ENCODE results near the gene PDGFRB. TPM values are rescaled to one million over a fixed set of nuclear protein-coding genes. Genes with fewer than 3 reads are reported as not detected.

The PDGFRB gene
- total RNA-seq, 1 donor: 531 TPM

DNA sequence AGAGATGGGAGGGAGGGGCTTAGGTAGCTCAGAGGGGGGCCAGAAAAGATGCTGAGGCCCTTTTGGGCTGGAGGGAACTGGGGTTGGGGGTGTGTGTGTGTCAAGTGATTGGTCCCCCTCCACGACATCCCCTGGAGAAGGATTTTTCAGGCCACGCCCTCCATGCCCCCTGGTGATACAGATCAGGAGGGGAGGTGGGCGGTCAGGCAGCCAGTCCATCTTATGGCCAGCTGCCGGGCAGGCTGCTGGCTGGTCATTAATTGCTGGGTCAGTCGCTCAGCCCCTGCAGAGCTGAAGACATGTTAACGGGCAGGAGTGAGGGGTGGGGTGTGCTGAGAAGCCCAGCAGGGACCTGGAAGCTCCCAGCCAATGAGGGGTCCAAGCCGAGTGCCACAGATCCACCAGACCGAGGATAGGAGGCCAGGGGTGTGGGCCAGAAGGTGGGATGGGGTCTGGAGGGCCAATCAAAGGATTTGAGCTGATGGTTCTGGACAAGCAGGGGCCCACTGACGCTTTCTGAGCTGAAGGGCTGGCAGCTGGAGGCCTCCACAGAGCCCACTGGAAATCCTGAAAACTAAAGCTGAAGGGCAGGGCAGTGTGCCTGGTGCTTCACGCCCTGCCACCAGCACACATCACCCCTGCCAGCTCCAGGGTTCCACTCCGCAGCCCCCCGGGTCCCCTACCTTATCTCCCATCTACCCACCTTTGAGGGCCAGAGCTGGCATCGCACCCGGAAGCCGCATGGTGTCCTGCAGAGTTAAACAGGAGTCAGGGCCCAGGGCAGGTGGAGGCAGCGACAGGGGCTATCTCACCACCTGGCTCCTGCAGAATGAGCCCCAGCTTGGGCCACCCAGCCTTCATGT lies 19.1 kb downstream of the PDGFRB start:
- no peak overlapping the region for H3K4me2 ChIP-seq (ENCODE audit: insufficient read depth, low read length)
- DNase-seq (ENCODE audit: insufficient read length, low spot score, missing footprints): no peak
- H3K79me2 ChIP-seq (ENCODE audit: insufficient read depth, low read length): peaks cover 65% of the 10 kb centered on the region
- H3K27ac ChIP-seq (ENCODE audit: low read depth, low read length): peak overlapping the region; percentile 96
- TF ChIP-seq, protein P1, sequence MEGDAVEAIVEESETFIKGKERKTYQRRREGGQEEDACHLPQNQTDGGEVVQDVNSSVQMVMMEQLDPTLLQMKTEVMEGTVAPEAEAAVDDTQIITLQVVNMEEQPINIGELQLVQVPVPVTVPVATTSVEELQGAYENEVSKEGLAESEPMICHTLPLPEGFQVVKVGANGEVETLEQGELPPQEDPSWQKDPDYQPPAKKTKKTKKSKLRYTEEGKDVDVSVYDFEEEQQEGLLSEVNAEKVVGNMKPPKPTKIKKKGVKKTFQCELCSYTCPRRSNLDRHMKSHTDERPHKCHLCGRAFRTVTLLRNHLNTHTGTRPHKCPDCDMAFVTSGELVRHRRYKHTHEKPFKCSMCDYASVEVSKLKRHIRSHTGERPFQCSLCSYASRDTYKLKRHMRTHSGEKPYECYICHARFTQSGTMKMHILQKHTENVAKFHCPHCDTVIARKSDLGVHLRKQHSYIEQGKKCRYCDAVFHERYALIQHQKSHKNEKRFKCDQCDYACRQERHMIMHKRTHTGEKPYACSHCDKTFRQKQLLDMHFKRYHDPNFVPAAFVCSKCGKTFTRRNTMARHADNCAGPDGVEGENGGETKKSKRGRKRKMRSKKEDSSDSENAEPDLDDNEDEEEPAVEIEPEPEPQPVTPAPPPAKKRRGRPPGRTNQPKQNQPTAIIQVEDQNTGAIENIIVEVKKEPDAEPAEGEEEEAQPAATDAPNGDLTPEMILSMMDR (IDR thresholded peaks at IDR 0.05; ENCODE audit: extremely low read depth, low read depth, low read length): no peak
- H3K4me3 ChIP-seq (ENCODE audit: insufficient read depth, low read length): no peak overlapping the region
- no peaks in the 10 kb centered on the region for H3K9me3 ChIP-seq (ENCODE audit: low read depth, low read length)
- peaks cover 74% of the 10 kb centered on the region for H3K4me1 ChIP-seq (ENCODE audit: insufficient read depth, low read length)
- no peak overlapping the region for H2AFZ ChIP-seq (ENCODE audit: low read length)
- H3K36me3 ChIP-seq (ENCODE audit: insufficient read depth, low read length): peaks cover 55% of the 10 kb centered on the region
- no peaks in the 10 kb centered on the region for H3K27me3 ChIP-seq (ENCODE audit: insufficient read depth, low read length)
- no peaks in the 10 kb centered on the region for H4K20me1 ChIP-seq (ENCODE audit: insufficient read depth, low read length)

DNA sequence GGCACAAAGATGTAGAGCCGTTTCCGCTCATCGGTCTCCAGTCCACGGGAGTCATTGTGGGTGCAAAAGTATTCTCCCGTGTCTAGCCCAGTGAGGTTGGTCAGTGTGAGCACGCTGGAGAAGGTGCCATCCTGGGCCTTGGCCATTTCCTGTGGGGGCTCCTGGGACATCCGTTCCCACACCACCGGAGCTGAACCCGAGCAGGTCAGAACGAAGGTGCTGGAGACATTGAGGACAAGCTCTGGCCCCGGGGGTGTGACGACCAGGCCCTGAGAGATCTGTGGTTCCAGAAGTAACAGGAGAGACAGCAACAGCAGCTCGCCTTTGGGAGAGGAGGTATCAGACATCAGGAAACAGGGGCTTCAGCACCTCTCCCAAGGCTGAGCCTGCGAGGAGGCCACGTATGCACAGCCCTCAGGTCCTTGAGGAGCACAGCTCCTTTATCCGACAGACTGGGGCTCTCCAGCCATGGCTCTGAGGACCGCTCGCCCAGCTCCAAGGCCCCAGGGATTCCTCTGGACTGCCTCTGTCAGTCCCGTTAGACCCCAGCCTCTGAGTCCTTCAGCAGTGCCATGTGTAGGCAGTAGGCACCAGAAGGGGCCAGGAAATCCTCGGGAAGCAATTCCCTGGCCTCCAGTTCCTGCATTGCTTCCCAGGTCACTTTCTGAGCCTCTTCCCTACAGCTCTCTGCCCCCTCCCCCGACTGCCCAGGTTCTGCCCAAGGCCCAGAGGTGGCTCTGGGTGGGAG lies 19.9 kb downstream of the PDGFRB start:
- Histone ChIP-seq H3K27me3 (ENCODE audit: insufficient read depth, low read length) (no peaks in the 10 kb centered on the region), H3K4me1 (ENCODE audit: insufficient read depth, low read length) (peaks cover 67% of the 10 kb centered on the region), H3K27ac (ENCODE audit: low read depth, low read length) (peak overlapping the region; percentile 60), H3K4me3 (ENCODE audit: insufficient read depth, low read length) (no peak overlapping the region), H3K36me3 (ENCODE audit: insufficient read depth, low read length) (peaks cover 57% of the 10 kb centered on the region), H3K79me2 (ENCODE audit: insufficient read depth, low read length) (peaks cover 57% of the 10 kb centered on the region), H4K20me1 (ENCODE audit: insufficient read depth, low read length) (no peaks in the 10 kb centered on the region), H3K9me3 (ENCODE audit: low read depth, low read length) (no peaks in the 10 kb centered on the region), H2AFZ (ENCODE audit: low read length) (no peak overlapping the region), H3K4me2 (ENCODE audit: insufficient read depth, low read length) (no peak overlapping the region)
- TF ChIP-seq, protein P1 (IDR thresholded peaks at IDR 0.05; ENCODE audit: extremely low read depth, low read depth, low read length): no peak
- peak; percentile 30 for DNase-seq (ENCODE audit: insufficient read length, low spot score, missing footprints)

DNA sequence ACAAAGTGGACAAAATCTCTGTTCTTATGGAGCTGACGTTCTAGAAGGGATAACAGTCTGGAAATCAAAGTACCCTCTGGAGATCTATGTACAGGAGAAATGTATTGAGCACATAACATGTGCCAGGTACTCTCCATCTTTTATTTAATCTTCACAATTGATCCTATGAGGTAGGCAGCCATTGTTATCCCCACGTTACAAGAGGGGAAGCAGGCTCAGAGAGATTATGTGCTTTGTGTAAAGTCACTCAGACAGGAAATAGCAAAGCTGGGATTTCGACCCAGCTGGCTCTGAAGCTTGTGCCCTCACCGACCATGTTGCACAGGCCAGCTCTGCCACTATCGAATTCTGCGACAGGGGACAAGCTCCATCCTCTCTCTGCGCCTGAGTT lies 21.5 kb downstream of the PDGFRB start:
- DNase-seq (ENCODE audit: insufficient read length, low spot score, missing footprints): peak; percentile 69
- Histone ChIP-seq H3K27me3 (ENCODE audit: insufficient read depth, low read length) (no peaks in the 10 kb centered on the region), H3K79me2 (ENCODE audit: insufficient read depth, low read length) (peaks cover 48% of the 10 kb centered on the region), H4K20me1 (ENCODE audit: insufficient read depth, low read length) (no peaks in the 10 kb centered on the region), H3K4me2 (ENCODE audit: insufficient read depth, low read length) (no peak overlapping the region), H3K4me3 (ENCODE audit: insufficient read depth, low read length) (no peak overlapping the region), H2AFZ (ENCODE audit: low read length) (no peak overlapping the region), H3K36me3 (ENCODE audit: insufficient read depth, low read length) (peaks cover 73% of the 10 kb centered on the region), H3K9me3 (ENCODE audit: low read depth, low read length) (no peaks in the 10 kb centered on the region), H3K4me1 (ENCODE audit: insufficient read depth, low read length) (peaks cover 55% of the 10 kb centered on the region), H3K27ac (ENCODE audit: low read depth, low read length) (peak overlapping the region; percentile 60)
- TF ChIP-seq, protein P1 (IDR thresholded peaks at IDR 0.05; ENCODE audit: extremely low read depth, low read depth, low read length): no peak
